Stimulated activated CD4-positive, alpha-beta T cell treated with anti-CD3 and anti-CD28 coated beads, Interleukin-2, amount 100 ng/mL, for 4 hours (primary cell): ENCODE data around the gene EPB41L4A.
"Not testable (repeated sequence)": the region's sequence is repeated elsewhere in the genome, so short reads cannot be mapped to it uniquely, and the experiment has no call there.

Experiments
- DNase-seq: peaks from one replicate; pipeline ENCODE4 v3.0.0-alpha.2; 2020; ENCODE audit warnings: low read depth

The EPB41L4A gene

DNA sequence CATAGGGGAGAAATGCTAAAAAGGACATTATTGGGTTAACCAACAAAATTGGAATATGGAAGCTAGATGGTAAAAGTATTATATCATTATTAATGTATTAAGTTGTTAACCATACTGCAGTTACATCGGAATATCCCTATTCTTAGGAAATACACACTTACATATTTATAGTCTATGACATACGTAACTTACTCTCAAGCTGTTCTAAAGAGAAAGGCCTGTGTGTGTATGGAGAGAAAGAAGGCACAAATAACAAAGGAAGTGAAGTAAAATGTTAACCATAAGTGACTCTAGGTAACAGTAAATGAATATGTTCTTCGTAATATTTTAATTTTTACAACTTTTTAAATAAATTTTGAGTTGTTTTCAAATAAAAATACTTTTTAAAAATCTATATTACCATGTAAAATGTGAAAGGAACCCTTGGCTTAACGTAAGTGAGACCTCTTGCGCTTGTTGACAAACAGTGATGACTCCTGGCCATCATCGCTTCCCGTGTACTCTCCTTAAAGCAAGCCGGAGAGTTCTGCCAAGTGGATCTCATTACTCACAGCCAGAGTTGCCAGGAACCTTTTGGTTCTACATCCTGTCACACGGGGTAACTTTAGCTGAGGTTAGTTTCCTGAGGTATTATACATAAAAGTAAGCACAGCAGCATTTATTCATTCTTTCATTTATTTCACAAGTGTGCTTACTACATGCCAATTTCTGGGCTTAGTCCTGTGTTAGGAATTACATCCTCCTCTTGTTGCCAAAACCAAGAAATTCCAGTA is 165.4 kb downstream of the EPB41L4A start:
- no peak for DNase-seq

DNA sequence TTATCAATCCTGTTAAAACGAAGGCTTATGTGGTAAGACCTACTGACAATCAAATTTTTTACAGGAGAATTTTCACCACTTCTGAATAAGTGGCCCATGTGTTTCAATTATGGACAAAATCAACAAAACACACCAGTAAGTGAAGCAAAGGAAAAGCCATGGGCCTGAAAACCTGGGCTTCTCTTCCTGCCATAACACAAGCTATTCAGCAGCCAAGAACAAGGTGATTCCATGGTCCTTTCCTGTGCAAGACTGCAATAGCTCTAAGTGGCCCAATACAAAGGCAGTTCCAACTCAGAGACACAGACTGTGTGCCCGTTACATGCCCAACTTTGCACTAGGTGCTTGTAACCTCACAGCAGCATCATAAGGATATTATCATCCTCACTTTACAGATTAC is 168.5 kb downstream of the EPB41L4A start:
- DNase-seq = no peak

DNA sequence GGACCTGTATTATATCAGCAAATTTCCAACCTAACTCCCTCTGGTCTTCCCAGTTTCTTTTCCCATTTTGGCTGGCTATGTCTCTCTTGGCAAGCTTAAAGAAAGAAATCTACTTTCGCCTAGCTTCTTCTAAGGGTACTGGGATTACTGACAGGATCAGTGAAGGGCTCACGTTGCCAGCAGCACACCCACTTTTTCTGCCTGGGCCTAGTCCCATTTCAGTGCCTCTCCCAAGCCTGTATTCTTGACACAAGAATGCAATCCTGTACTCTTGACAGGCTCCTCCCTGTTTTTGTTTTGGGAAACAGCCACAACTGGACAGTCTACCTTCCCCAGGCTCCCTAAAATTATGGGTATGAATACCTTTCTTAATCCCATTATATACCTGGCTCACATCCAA is 170.5 kb downstream of the EPB41L4A start:
- DNase-seq = no peak

GRCh38 chr5:112247960-112248359 is 171.1 kb downstream of the EPB41L4A start:
- DNase-seq = no peak

DNA sequence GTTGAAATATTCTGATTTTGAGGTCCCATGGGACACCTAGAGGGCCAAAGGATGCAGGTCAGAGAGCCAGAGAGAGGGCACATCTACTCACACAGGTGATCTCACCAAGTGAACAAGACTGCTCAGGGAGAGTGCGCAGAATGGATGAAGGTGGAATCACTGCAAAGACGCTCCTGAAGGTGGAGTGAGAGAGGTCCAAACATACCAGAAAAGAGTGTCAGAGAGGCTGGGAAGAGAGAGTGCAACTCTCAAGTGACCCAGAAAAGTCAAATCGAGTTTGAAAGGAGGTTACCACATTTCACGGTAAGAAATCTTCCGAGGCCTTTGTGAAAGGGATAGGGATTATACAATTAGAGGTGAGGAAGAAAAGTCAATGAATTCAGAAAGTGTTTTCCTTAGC is 173.4 kb downstream of the EPB41L4A start:
- DNase-seq = no peak

DNA sequence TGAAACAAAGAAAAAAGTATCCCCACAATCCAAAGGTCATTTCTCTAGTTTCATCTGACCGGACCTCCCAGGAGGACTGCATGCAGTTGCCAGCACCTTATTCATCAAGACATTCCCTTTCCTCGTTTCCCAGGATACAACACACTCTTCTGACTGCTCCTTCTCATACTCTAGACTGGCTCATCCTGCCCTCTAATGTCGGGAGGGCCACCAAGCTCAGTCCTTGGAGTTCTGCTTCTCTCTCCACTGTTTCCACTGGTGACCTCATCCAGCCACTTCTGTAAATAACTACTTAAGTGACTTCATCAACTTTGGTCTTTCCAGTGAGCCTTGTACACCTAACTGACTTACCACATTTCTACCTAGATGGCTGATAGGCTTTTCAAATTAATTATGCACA is 179.1 kb downstream of the EPB41L4A start:
- no peak for DNase-seq

GRCh38 chr5:112238473-112238872 is 180.6 kb downstream of the EPB41L4A start:
- no peak for DNase-seq

DNA sequence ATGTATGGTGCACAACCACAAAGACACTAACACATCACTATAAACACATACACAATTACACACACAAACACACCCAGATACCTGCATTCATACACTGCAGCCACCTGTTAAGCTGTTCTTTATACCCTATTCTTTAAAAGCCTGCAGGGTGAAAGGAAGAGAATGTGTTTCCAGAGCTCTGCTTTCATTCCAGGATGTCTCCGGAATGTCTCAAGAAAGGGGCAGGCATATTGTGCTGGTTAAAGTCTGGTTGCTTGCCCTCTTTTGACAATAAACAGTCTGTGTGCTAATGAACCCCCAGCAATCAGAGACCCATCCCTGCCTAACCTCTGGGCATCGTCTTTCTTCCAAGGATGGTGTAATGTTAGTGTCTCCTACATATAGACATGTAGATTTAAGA is 181.6 kb downstream of the EPB41L4A start:
- no peak for DNase-seq

DNA sequence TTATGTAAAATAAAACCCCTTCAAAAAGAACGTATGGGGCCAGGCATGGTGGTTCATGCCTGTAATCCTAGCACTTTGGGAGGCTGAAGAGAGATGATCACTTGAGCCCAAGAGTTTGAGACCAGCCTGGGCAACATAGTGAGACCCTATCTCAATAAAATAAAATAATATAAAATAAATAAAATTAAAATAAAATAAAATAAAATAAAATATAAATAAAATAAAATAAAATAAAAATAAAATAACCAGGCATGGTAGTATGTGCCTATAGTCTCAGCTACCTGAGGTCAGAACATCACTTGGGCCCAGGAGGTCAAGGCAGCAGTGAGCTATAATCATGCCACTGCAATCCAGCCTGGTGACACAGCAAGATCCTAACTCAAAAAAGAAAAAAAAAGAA is 185.1 kb downstream of the EPB41L4A start:
- DNase-seq = no peak

- no peak for DNase-seq
Measured at GRCh38 chr5:112232667-112233066, 186.4 kb downstream of the EPB41L4A start.

DNA sequence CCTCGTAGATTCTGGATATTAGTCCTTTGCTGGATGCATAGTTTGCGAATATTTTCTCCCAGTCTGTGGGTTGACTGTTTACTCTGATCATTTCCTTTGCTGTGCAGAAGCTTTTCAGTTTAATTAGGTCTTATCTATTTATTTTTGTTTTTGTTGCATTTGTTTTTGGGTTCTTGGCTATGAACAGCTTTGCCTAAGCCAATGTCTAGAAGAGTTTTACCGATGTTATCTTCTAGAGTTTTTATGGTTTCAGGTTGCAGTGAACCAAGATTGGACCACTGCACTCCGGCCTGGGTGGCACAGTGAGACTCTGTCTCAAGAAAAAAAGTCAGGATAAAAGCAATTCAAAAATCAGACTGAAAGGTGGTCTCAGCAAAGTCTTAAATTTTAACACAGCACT is 188.5 kb downstream of the EPB41L4A start:
- no peak for DNase-seq

DNA sequence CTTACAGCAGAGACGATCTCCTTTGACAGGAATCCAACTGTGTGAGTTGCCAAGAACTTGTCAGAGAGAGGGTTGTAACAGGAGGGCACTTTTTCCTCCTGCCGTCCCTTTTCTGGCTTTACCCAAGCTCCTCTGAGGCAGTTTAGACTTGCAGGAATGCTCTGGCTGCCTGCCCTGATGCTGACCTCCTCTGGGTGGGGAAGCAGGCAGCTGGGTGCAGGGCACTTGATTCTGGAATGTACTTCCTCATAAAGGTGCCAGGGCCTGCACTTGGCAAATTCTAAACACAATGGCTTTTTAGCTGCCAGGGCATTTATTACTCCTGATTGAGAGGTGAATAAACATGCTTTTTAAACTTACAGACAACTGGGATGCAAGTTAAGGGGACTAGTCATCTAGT is 190.4 kb downstream of the EPB41L4A start:
- no peak for DNase-seq

GRCh38 chr5:112227911-112228631 is 191.0 kb downstream of the EPB41L4A start:
- DNase-seq = no peak

- DNase-seq = no peak
Measured at GRCh38 chr5:112226215-112226614, 192.9 kb downstream of the EPB41L4A start.

DNA sequence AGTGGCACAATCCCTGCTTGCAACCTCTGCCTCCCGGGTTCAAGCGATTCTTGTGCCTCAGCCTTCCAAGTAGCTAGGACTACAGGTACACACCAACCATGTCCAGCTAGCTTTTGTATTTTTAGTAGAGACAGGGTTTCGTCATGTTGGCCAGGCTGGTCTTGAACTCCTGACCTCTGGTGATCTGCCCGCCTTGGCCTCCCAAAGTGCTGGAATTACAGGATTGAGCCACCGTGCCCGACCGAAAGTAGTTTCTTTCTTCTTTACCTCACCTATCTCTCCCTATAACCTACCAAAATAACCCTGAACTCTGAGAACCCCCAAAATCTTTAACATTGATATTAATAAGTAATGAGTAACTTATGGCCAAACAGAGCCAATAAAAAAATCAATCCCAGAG is 196.1 kb downstream of the EPB41L4A start:
- DNase-seq = not testable (repeated sequence)

GRCh38 chr5:112221128-112221527 is 197.9 kb downstream of the EPB41L4A start:
- DNase-seq = no peak

GRCh38 chr5:112219000-112219399 is 200.1 kb downstream of the EPB41L4A start:
- DNase-seq = no peak

DNA sequence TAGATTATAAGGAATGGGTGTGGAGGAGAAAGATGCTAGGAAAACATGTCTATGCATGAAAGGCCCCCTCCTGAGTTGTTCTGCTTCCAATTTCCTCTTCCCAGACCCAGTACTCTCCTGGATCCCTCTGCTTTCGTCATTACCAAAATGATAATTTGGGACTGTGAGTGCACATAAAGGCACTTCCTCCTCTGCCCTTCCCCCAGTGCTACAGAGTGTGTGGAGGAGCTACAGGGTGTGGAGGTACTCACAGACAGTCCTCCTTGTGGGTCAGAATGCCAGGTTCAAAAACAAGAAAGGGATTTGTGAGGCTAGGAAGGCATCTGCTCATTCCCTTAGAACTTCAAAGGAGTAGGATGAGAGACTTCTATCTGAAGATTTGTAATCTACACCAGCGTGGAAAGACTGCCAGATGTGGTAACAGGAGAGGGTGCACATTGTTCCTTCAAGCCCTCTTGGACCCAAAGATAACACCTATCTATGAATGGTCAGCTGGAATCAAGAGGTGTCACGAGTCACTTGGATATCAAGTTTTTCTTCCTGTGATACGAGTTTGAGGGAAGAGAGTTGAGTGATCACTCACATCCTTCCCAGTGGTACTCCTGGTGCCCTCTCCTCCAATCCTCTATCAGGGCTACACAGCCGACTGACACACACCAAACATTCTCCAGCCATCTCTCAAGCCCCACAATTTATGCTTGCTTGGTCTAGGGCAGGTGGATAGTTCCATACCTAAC is 201.1 kb downstream of the EPB41L4A start:
- no peak for DNase-seq

DNA sequence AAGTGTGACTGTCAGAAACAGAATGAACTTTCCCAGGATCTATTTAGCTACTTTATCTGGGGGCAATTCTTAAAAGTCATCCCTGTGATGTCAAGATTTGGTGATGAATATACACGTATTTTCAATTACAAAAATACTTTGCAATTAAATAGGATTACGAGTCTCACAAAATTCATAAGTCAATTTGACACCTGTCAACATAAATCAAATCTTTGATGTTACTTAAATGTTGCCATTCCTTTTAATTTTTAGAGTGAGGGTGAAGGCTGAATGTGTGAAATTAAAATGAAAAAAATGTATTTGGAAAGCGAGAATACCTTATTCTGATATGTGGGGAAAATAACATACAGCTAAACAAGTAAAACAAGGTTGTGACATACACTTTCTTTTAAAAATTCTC is 202.9 kb downstream of the EPB41L4A start:
- no peak for DNase-seq

DNA sequence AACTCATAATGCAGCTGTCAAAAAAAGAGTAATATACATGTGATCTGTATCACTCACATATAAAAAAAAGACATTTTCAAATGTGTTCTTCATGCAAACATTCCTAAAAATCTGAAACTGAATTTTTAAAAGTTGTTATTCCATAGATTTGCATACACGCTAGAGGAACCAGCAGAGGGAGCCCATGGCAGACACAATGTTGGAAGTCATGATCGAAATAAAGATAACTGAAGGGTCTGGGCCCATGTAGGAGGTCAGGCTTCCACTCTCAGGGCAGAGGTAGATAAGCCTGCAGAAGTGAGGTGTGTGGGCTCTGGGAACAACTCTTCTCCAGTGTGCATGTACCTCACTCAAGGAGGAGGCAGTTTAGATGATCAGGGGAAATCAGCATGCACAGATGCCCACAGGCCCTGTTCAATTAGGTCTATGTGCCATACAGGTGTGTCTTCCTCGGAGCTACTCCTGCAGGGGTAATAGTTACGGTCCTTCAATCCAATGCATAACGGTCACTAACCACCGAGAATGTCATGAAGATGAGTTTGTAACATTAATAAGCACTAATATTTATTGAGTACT is 208.6 kb downstream of the EPB41L4A start:
- no peak for DNase-seq

DNA sequence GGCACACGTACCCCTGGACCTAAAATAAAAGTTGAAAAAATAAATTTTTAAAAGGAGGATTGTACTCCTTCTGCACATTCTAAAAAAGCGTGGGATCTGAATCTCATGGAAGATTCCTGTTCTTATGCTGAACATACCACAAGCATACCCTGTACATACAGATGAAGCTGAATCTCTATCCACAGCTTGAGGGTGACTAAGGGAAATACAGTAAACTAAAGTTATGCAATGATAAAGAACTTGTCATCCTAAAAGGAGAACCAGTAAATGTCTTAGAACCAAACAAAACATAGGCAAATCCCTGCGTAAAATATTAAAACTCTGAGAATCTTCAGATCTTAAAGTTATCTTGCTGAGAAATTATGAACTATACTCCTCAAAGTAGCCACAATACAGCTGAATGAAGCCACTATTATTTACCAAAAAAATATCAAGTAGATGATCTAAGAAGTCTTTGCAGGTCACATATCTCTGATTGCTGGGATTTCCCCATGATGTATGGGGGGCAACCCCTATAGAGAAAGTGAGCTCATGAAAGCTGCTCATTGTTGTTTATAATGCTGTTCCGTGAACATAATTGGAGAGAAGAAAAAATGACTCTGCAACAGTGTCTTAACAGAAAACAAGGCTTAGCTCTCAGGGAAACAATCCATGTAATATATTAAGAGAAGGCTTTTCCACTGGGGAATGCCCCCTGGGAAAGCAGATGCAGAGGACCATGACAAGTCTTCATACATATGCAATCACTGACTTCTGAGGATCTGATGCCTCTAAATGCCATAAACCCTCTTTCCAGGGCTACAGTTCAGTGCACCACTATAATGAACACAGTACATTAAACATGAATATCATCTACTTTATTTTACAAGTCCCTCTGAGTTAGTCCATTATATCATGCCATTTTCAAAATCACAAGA is 210.1 kb downstream of the EPB41L4A start:
- no peak for DNase-seq

- DNase-seq = not testable (repeated sequence)
Measured at GRCh38 chr5:112208195-112208594, 210.9 kb downstream of the EPB41L4A start.
